HG03103 (cell line): Measurements from ENCODE around the gene ZNF470.

Source experiments
- ATAC-seq: cut with Tn5 transposase; IDR thresholded peaks from one replicate; pipeline ENCODE4 v1.9.1; 2021; ENCODE audit warnings: low read depth; ENCODE audit not compliant: unreplicated experiment

ZNF470 gene

GRCh38 chr19:56567274-56568120 lies at the start of gene ZNF470:
TSS of gene ZNF470 (plus strand) at chr19:56567468. CDS start at chr19:56570312, 2,844 bp downstream.
- ATAC-seq = peak; percentile 94

- ATAC-seq = no peak
These were observed 41.9 kb upstream of the ZNF470 start for GRCh38 chr19:56525214-56525860.

GRCh38 chr19:56537442-56537841 lies 29.8 kb upstream of the ZNF470 start:
- no peak for ATAC-seq

GRCh38 chr19:56538254-56538760 lies 29.0 kb upstream of the ZNF470 start:
- ATAC-seq = no peak

GRCh38 chr19:56538761-56539263 lies 28.5 kb upstream of the ZNF470 start, which contains the start of gene ZFP28:
TSS of gene ZFP28 (plus strand) at chr19:56538948. CDS start at chr19:56539019, 71 bp downstream.
- no peak for ATAC-seq

GRCh38 chr19:56543776-56544175 lies 23.5 kb upstream of the ZNF470 start:
- no peak for ATAC-seq

- no peak for ATAC-seq
These were observed 19.7 kb upstream of the ZNF470 start for GRCh38 chr19:56547535-56547934.

GRCh38 chr19:56554272-56554869 lies 12.9 kb upstream of the ZNF470 start:
- no peak for ATAC-seq

GRCh38 chr19:56562766-56563165 lies 4.5 kb upstream of the ZNF470 start:
- ATAC-seq = no peak

GRCh38 chr19:56566904-56567273 lies 379 bp upstream of the ZNF470 start:
- ATAC-seq = peak; percentile 35

- no peak for ATAC-seq
These were observed 5.3 kb downstream of the ZNF470 start for GRCh38 chr19:56572589-56572988.

GRCh38 chr19:56573914-56574313 lies 6.6 kb downstream of the ZNF470 start:
- no peak for ATAC-seq

- ATAC-seq = no peak
These were observed 10.7 kb downstream of the ZNF470 start for GRCh38 chr19:56577719-56578602.

- no peak for ATAC-seq
These were observed 27.1 kb downstream of the ZNF470 start for GRCh38 chr19:56594446-56594782.

GRCh38 chr19:56594783-56595547 lies 27.7 kb downstream of the ZNF470 start, which contains the start of gene ZNF71:
TSS of gene ZNF71 (plus strand) at chr19:56595302. CDS start at chr19:56601559, 6,257 bp downstream.
- ATAC-seq = peak; percentile 93

- ATAC-seq = peak; percentile 20
These were observed 28.3 kb downstream of the ZNF470 start for GRCh38 chr19:56595548-56595899.

GRCh38 chr19:56596676-56597075 lies 29.4 kb downstream of the ZNF470 start:
- ATAC-seq = no peak

- ATAC-seq = no peak
These were observed 30.4 kb downstream of the ZNF470 start for GRCh38 chr19:56597696-56598095.

GRCh38 chr19:56601375-56601774 lies 34.1 kb downstream of the ZNF470 start:
- no peak for ATAC-seq
